ENCODE results near the gene IL20RA.
"Not testable (repeated sequence)": the region's sequence is repeated elsewhere in the genome, so short reads cannot be mapped to it uniquely, and the experiment has no call there.

IL20RA gene, protein sequence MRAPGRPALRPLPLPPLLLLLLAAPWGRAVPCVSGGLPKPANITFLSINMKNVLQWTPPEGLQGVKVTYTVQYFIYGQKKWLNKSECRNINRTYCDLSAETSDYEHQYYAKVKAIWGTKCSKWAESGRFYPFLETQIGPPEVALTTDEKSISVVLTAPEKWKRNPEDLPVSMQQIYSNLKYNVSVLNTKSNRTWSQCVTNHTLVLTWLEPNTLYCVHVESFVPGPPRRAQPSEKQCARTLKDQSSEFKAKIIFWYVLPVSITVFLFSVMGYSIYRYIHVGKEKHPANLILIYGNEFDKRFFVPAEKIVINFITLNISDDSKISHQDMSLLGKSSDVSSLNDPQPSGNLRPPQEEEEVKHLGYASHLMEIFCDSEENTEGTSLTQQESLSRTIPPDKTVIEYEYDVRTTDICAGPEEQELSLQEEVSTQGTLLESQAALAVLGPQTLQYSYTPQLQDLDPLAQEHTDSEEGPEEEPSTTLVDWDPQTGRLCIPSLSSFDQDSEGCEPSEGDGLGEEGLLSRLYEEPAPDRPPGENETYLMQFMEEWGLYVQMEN

DNA sequence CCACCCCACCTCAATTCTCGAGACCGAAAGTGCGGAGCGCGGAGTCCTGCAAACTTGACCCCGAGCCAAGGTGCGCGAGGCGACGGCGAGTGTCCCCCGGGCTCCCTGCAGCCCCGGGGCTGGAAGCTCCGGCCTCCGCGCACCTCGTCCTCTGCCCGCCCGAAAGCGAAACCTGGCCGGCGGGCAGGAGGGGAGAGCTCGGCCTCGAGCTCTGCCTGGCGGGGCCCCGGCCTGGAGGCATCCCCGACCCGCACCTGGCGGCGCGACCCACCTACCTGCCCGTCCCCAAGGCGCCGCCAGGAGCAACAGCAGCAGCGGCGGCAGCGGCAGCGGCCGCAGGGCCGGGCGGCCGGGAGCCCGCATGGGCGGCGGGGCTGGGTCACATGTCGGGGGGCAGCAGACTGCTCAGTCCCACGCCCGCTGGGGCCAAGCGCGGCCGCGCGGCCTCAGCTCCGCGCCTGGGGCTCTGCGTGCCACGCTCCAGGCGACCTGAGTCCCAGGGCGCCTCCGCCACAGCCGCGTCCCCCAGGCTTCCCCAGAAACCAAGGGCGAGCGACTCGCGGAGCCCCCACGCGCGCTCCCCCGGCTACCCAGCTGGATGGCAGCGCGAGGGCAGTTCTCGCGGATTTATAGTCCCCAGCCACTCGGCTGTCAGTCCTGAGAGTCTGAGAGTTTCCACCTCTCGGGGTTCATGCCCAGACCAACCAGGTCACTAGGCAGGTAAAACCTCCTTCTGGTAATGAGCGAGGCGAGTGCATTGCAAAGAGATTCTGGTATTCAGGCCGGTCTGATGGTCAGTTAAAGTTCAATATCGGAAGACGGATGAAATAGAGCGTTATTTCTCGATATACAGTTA, at the start of gene IL20RA:
Gene IL20RA, minus strand, starts transcription at position 600 of the 856 bp plus-strand sequence. Its CDS starts 237 bp downstream, at position 363.
- no peak for DNase-seq (ENCODE audit: extremely low read depth in 1 of 2, low read depth in 1 of 2)

DNA sequence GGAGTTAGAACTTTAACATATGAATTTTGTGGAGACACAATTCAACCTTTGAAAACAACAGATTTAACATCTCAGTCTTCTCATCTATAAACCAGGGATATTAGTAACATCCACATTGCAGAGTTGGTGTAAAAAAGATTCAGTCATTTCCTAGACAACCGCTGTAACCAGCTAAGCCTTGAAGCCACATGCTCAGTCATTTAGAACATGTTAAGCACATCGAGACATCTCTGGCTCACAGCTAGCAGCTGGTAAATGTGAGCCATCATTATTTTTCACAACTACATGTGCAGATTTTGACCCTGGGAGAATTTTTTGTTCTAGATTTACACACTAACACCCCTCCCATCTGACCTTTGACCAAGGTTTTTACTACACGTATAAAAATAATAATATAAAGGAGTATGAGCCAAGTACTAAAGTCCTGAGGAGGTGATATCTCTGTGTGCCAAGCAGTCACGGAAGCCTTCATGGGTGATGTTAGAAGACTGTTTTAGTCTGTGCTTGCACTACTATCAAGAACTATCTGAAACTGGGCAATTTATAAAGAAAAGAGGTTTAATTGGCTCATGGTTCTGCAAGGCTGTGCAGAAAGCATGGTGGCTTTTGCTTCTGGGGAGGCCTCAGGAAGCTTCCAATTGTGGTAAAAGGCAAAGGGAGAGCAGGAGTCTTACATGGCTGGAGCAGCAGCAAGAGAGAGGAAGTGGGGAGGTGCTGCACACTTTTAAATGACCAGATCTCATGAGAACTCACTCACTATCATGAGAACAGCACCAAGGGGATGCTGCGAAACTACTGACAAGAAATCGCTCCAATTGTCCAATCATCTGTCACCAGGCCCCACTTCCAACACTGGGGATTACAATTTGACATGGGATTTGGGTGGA, 48.7 kb upstream of the IL20RA start:
- no peak for DNase-seq (ENCODE audit: extremely low read depth in 1 of 2, low read depth in 1 of 2)

DNA sequence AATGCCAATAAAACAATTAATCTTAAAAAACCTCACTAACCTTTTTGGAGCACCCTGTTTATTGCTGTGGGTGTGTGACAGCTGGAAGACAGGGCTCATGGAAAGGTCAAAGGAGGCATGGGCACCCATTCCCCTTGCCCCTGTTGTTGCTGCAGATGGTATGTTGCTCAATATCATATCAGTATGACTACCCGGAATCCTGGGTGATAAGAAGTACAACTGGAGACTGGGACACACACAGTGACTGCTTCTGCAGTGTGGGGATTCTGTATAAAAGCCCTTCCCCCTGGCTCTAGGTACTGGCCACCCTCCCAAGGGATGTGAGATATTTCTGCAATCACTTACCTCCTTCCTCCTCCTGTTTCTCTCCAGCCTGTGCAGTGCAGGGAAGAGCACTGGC, 47.3 kb upstream of the IL20RA start:
- DNase-seq (ENCODE audit: extremely low read depth in 1 of 2, low read depth in 1 of 2), result no peak

DNA sequence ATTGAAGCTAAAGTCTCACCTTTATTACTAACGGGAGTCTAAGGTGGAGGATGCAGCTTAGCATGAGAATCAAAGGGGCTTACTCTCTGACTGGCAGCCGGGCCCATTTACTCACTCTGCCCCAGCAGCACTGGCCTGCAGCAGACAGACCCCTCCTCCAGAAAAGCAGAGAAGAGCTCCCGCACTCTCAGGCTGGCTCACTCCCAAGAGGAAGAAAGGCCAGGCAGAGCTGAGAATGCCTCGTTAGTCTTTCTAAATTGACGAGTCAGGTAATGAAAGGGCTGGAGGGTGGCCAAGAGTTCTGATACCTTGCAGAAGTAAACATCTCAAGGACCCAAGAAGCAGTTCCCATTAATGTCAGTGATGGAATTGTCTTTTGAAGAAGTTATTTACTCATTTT, 44.5 kb upstream of the IL20RA start:
- no peak for DNase-seq (ENCODE audit: extremely low read depth in 1 of 2, low read depth in 1 of 2)

DNA sequence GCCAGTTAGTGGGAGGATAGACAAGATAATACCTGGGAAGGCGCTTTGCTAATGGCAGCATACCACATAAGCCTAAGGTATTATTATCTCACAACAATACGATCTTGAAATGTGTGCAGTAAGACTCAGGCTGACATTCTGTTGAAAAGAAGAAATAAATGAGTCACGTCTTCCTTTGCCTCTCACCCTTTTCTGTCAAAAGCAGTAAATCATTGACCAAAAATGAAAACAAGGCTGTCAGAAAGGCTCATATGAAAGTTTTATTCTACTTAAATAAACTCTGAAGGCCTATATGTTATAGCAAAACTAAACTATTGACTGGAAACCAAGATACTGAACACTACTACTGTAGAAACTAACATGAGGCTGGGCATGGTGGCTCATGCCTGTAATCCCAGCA, 43.1 kb upstream of the IL20RA start:
- DNase-seq (ENCODE audit: extremely low read depth in 1 of 2, low read depth in 1 of 2), result no peak

DNA sequence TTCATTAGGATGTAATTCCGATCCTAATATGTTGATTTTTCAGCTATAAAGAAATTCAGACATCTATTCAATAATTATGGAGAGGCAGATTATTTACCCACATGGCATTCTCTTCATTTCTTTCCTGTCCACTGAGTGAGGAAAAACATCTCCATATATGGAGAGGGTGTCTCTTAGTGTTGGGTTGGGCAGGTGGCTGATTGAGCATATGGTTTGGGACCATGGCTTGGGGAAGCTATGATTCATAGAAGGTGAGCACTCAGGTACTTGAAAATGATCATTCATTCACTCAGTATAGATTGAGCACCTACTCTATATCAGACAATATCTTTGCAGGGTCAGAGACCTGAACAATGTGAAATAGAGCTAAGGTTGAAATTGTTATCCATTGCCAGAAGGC, 41.3 kb upstream of the IL20RA start:
- DNase-seq (ENCODE audit: extremely low read depth in 1 of 2, low read depth in 1 of 2), result no peak

DNA sequence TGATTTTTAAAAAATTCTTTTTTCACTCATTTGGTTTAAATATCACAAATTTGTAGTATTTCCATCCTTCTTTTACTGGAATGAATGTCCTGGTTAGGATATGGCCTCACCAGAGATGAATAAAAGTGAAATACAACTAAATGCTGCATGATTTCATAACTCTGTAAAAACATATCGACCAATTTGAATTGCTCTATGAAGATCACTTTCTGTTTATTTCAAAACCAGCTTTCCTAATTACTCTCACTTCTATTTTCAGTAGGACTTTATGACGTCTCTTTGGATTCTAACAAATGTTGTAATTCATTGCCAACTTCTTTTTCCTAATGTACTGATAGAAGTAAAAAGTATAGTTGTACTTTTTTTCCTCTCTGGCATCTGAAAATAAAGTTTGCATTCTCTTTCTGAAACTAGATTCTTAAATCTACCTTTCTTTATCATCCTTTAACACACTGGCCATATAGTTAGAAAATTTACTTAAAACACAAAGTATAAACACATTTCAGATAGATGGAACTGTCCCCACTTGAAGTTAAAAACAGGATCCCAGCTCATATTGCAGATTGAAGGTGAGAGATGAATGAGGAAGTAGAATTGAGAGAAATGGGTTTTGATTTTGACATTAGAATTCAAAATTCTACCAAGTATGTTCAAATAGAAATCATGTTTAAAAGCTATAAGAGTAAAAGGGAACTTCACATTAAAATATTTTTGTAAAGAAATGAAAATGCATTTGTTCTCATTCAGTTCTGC, 40.3 kb upstream of the IL20RA start:
- DNase-seq (ENCODE audit: extremely low read depth in 1 of 2, low read depth in 1 of 2), result no peak

DNA sequence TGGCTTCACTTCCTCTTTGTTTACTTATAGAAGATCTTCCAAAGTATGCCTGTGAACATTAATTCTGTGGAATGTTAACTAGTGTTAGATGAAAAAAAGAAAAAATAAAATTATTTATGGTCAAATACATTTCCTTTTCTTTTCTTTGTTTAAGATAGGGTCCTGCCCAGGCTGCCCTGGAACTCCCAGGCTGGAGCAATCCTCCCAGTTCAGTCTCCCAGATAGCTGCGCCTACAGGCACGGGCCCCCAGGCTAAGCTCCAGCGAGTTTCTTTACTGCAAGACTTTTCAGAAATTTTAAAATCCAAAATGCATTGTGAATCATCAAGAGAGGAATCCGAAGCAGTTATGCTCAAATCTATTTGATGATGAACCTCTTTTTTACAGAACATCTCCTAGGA, 39.3 kb upstream of the IL20RA start:
- no peak for DNase-seq (ENCODE audit: extremely low read depth in 1 of 2, low read depth in 1 of 2)

DNA sequence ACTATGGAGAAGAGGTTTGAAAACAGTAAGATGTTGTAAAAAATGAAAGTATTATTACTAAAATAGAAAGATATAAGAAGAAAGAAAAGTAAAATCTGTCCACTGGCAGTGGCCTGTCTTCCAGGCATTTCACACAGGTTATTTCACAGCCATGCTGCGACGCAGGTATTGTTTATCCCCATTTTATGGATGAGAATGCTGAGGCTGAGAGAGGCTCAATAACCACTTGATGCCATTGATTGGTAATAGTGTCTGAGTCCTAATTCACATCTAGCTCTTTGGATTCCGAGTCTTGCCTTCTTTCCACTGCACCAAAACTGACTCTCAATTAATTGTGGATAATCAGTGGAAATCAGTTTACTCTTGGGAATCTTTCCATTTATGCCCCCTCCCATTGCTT, 37.2 kb upstream of the IL20RA start:
- DNase-seq (ENCODE audit: extremely low read depth in 1 of 2, low read depth in 1 of 2), result no peak

DNA sequence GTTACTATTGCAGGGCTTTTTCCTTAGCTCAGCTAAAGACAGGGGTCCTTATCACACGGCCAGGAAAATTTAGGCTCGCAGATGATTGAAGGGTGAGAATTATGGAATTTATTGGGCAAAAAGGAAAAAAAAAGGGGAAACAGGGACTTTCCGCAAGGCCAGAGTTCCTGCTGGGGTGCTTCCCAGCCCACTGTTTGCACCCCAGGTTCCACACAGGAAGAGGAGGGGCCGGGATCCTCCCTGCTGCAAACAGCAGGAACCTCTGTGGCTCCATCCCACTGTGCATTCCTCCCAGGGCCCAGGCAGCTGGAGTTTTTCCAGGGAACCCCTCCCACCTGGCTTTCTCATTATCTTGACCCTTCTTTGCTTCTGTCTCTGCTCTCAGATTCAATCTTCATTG, 35.9 kb upstream of the IL20RA start:
- no peak for DNase-seq (ENCODE audit: extremely low read depth in 1 of 2, low read depth in 1 of 2)

DNA sequence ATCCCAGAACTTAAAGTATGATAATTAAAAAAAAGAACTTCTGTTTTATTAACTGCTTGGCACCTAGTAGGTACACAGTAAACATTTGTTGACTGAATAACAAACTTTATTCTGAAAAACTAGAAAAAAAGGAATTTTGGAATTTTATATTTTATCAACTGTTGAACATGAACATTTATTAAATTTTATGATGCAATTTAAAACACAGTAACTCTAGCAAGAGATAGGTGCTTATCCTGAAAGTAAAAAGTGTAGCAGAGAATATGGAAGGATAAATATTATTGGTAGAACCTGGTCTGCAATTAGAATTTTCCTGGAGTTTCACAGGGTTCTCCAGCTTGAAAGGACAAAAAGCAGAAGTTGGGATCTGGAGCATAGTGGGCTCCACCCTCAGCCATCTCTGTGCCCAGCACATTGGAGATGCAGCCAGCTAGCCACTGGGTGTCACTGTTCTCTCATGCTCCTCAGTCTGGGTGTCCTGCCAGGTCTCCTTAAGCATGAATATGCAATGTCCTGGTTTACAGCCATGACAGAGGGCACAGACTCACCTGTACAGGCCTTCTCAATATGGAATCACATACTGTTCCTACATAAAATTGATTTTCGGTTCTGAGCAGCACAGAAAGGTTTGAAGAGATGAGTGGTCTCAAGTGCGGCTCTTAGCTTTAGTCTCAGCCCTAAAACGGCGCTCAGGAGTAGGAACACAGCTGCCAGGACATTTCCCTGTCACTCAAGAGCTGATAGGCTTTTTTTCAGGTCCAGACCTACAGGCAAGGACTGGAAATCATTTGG, 31.7 kb upstream of the IL20RA start:
- DNase-seq (ENCODE audit: extremely low read depth in 1 of 2, low read depth in 1 of 2), result peak in 1 of 2 donors; percentile 18

DNA sequence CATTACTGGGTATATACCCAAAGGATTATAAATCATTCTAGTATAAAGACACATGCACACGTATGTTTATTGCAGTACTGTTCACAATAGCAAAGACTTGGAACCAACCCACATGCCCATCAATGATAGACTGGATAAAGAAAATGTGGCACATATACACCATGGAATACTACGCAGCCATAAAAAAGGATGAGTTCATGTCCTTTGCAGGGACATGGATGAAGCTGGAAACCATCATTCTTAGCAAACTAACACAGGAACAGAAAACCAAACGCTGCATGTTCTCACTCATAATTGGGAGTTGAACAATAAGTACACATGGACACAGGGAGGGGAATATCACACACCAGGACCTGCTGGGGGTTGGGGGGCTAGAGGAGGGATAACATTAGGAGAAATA, 31.0 kb upstream of the IL20RA start:
- DNase-seq (ENCODE audit: extremely low read depth in 1 of 2, low read depth in 1 of 2), result not testable (repeated sequence)

DNA sequence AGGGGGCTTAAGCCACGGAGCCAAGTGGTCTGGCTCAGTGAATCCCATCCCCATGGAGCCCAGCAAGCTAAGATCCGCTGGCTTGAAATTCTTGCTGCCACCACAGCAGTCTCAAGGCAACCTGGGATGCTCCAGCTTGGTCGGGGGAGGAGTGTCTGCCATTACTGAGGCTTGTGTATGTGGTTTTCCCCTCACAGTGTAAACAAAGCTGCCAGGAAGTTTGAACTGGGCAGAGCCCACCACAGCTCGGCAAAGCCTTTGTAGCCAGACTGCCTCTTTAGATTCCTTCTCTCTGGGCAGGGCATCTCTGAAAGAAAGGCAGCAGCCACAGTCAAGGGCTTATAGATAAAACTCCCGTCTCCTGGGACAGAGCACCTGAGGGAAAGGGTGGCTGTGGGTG, 25.5 kb upstream of the IL20RA start:
- DNase-seq (ENCODE audit: extremely low read depth in 1 of 2, low read depth in 1 of 2), result no peak

DNA sequence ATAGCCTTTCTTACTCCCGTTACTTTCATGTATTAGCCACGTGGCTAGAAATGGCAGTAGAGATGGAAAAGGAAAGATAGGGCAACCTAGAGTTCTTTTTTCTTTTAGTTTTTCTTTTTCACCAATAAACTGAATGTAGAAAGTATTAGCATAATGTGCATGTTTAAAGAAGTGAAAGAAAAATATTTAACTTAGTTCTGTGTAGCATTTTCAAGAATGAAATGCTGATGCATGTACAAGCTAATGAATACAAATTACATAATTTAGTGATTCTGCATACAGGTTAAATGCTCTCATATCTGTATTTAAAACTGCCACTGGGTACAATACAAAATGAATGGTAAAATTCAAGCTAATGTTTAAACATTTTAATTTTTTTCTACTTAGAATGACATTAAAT, 22.6 kb upstream of the IL20RA start:
- no peak for DNase-seq (ENCODE audit: extremely low read depth in 1 of 2, low read depth in 1 of 2)

DNA sequence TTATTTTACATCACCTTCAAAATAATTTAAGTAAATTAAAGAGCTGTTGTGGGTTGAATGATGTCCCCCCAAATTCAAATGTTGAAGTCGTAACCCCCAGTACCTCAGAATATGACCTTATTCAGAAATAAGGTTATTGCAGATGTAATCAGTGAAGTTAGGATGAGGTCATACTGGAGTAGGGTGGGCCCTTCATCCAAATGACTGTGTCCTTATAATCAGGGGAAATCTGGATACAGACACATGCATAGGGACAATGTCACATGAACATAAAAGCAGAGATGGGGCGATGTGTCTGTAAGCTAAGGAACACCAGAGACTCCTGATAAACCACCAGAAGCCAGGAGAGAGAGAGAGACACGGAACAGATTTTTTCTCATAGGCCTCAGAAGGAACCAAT, 13.3 kb upstream of the IL20RA start:
- DNase-seq (ENCODE audit: extremely low read depth in 1 of 2, low read depth in 1 of 2), result no peak

DNA sequence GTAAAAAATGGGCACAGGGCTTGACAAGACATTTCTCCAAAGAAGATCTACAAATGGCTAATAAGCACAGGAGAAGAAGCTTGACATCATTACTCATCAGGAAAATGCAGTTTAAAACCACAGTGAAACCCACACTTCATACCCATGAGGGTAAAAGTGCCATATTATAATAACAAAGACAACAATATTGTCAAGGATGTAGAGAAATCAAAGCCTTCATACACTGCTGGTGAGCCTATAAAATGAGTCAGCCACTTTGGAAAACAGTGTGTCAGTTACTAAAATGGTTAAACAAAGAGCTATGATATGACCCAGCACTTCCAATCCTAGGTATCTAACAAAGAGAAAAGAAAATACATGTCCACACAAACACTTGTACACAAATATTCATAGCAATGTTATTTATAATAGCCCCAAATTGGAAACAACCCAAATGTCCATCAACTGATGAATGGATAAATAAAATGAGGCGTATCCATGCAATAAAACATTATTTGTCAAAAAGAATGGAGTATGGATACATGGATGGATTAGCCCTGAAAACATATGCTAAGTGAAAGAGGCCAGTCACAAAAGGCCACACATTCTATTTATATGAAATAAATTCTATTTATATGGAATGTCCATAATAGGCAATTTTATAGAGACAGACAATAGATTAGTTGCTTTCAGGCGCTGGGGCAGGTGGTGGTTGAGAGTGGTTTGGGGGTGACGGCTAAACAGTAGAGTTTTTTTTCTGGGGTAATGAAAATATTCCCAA, 11.5 kb upstream of the IL20RA start:
- no peak for DNase-seq (ENCODE audit: extremely low read depth in 1 of 2, low read depth in 1 of 2)

DNA sequence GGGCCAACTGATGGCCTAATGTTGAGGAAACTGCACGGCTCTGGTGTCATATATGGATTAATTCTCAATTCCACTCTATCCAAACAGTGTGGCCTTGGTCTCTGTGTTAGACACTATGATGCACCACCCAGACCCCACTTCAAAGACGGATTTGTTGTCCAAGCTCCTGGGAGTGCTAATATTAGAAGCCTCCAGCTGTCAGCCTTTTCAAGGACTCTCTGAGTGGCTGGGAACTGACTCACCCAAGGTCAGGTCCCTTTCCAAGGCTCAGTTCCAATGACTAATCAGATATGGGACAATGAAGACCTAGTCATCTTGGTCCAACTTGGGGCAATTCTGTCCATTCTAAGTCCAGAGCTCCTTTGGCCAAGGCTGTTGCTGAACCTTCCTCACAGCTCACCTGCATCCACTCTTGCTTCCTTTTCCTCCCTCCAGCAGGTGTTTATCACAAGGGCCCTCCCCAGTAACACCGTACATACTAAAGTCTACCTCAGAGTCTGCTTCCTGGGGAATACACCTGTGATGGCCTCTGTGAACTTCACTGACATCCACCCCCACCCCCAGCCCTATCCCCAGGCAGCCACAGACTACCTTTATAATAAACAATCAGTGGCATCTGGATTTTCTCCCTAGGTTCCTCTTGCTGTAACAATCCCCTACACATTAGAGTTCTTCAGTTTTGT, 7.2 kb upstream of the IL20RA start:
- no peak for DNase-seq (ENCODE audit: extremely low read depth in 1 of 2, low read depth in 1 of 2)

DNA sequence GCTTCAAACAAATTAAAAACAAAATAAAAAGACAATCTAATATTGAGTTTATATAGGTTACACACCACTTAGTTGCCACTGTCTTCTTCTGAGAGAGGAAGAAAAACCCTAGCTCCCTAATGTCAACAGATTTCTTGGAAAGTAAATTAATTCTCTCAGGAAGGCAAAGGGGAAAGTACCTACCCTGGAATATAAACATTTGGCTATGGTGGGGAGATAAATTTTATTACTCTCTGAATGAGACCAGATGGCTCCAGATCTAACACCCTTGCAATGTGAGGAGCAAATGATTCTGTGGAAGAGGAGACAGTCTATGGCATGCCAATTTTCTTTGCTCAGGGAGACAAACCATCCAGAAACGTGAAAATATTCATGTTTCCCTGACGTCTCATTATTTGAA, 4.3 kb upstream of the IL20RA start:
- DNase-seq (ENCODE audit: extremely low read depth in 1 of 2, low read depth in 1 of 2), result no peak

Measured in activated CD8-positive, alpha-beta memory T cell treated with anti-CD3 and anti-CD28 coated beads for 1 hour (primary cell).